AG04450 (cell line): Measurements from ENCODE around the gene VPS41. TPM values are rescaled to one million over a fixed set of nuclear protein-coding genes. Genes with fewer than 3 reads are reported as not detected.
A peak's percentile ranks its signal among the peaks of the same experiment; 100 is the strongest.

Experiments used
- CTCF ChIA-PET: fragments of 300-600, 350-600 bp; formaldehyde crosslinking; extraction: SDS; loops from one replicate; lab custom pipeline; 2022; ENCODE audit warnings: antibody characterized with exemption, inconsistent platforms; lab: Charles Lee
- POLR2A ChIA-PET: fragments of 350-600 bp; formaldehyde crosslinking; extraction: SDS; loops from one replicate; lab custom pipeline; 2021; ENCODE audit warnings: antibody characterized with exemption, inconsistent platforms; lab: Yijun Ruan, JAX
- DNase-seq: peaks from one replicate; pipeline ENCODE4 v3.0.0-alpha.2; 2011; ENCODE audit warnings: low read depth, low spot score
- H3K27ac ChIP-seq: one replicate; pipeline ENCODE4 v1.5.1; 2012; ENCODE audit warnings: low read depth, low read length, control low read depth
- H3K27me3 ChIP-seq: one replicate; pipeline ENCODE4 v1.6.0; 2012; ENCODE audit warnings: low read length; ENCODE audit not compliant: control insufficient read depth, insufficient read depth
- H3K4me3 ChIP-seq: 2 replicates; pipeline ENCODE4 v1.5.1; 2011; ENCODE audit warnings: mild to moderate bottlenecking, low read depth, low read length, control low read depth
- H3K9me3 ChIP-seq: 2 replicates; pipeline ENCODE4 v1.5.1; 2012; ENCODE audit warnings: low read length; ENCODE audit not compliant: control insufficient read depth, insufficient read depth
- polyA plus RNA-seq: library from polyadenylated mRNA; depleted of rRNA; stranded (reverse); fragments of >200 nt; gene quantifications from 2 replicates; pipeline ENCODE4 v1.2.3, GENCODE V29; 2011
- TF ChIP-seq, protein P1 (sequence below): IDR thresholded peaks from 2 replicates; pipeline ENCODE4 v1.5.1; 2011; ENCODE audit warnings: low read depth, low read length, control low read depth, inconsistent platforms

Gene VPS41
- polyA plus RNA-seq, 1 experiment = 67.1 TPM

DNA sequence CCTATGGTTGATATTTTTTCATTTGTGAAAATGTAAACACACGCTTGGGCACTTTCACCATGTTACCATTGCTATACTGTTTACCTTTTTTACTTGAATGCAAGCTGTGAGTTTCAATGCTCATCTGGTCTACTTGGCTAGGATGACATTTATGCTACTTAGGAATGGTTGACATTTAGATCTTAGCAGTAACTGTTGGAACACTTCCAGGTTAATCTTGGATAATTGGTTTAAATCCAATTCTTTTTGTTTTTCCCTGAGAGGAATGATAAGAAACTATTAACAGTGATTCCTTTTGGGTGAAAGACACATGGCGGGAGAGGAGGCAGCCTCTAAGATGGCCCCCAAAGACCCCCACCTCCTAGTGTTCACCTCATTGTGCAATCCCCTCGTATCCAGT is 226.4 kb downstream of the VPS41 start:
- Histone ChIP-seq H3K27ac (no peak overlapping the region), H3K4me3 (no peak overlapping the region), H3K27me3 (no peaks in the 10 kb centered on the region), H3K9me3 (peaks cover 5% of the 10 kb centered on the region; the same call in 1 of the 2 replicates)
- ChIA-PET CTCF (no interaction called here), POLR2A (no interaction called here)
- no peak for DNase-seq
- TF ChIP-seq, protein P1, sequence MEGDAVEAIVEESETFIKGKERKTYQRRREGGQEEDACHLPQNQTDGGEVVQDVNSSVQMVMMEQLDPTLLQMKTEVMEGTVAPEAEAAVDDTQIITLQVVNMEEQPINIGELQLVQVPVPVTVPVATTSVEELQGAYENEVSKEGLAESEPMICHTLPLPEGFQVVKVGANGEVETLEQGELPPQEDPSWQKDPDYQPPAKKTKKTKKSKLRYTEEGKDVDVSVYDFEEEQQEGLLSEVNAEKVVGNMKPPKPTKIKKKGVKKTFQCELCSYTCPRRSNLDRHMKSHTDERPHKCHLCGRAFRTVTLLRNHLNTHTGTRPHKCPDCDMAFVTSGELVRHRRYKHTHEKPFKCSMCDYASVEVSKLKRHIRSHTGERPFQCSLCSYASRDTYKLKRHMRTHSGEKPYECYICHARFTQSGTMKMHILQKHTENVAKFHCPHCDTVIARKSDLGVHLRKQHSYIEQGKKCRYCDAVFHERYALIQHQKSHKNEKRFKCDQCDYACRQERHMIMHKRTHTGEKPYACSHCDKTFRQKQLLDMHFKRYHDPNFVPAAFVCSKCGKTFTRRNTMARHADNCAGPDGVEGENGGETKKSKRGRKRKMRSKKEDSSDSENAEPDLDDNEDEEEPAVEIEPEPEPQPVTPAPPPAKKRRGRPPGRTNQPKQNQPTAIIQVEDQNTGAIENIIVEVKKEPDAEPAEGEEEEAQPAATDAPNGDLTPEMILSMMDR = no peak

GRCh38 chr7:38681882-38682281 is 227.1 kb downstream of the VPS41 start:
- DNase-seq = peak; percentile 32
- ChIA-PET CTCF (interaction anchor here (0.6 kb wide), 1 partner anchor 49 kb away, joined by 4 read pairs; no protein-coding TSS in a partner anchor), POLR2A (no interaction called here)
- H3K9me3 ChIP-seq = peaks cover 5% of the 10 kb centered on the region; the same call in 1 of the 2 replicates
- no peaks in the 10 kb centered on the region for H3K27me3 ChIP-seq
- no peak overlapping the region for H3K4me3 ChIP-seq
- H3K27ac ChIP-seq = peak overlapping the region; percentile 22
- TF ChIP-seq, protein P1 = no peak

DNA sequence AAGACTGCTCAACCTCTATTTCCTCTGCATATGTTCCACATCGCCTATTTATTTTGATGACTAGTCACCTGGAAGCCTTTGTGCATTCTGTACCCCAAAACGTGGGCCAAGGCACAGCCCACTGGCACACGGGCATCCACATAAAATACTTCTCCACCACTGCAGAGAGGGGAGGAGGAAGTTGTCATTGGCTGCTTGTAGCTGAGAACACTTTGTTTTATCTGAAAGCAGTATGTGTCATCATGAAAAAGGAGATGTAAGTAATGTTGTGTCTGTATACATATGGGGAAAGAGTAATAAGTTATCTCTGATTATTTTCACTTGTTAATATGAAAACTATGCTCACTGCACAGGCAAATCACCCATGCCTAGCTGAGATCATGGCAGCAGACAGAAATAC is 229.6 kb downstream of the VPS41 start:
- H3K4me3 ChIP-seq = no peak overlapping the region
- H3K27ac ChIP-seq = no peak overlapping the region
- ChIA-PET CTCF (interaction anchor here (0.7 to 1.6 kb wide), 2 partner anchors 227 to 308 kb away, joined by 3 read pairs; no protein-coding TSS in a partner anchor), POLR2A (interaction anchor here (0.6 kb wide), 1 partner anchor 405 kb away, joined by 3 read pairs; no protein-coding TSS in a partner anchor)
- TF ChIP-seq, protein P1 = no peak
- no peaks in the 10 kb centered on the region for H3K27me3 ChIP-seq
- DNase-seq = no peak
- no peaks in the 10 kb centered on the region; the same call in 1 of the 2 replicates for H3K9me3 ChIP-seq

DNA sequence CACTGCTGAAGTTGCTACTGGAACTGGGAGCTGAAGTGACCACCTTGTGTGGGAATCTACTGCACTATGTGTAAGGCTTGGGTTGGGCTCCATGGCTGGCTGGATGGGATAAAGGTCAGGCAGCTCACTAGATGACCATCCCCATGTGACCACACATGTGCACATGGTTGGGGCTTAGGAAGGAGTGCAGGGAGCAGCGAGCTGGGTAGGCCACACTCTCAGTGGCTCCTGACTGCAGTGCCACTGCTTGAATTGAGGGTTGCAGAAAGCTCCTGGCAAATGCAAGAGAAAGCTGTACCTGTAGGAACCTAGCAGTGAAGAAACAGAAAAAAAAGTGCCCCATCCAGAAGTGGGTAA is 230.3 kb downstream of the VPS41 start:
- DNase-seq = no peak
- Histone ChIP-seq H3K27ac (no peak overlapping the region), H3K9me3 (no peaks in the 10 kb centered on the region; the same call in 1 of the 2 replicates), H3K4me3 (no peak overlapping the region), H3K27me3 (no peaks in the 10 kb centered on the region)
- CTCF ChIA-PET = interaction anchor here (0.7 to 1.6 kb wide), 2 partner anchors 226 to 307 kb away, joined by 3 read pairs; no protein-coding TSS in a partner anchor
- TF ChIP-seq, protein P1 = no peak
- POLR2A ChIA-PET = no interaction called here

- TF ChIP-seq, protein P1 = no peak
- H3K9me3 ChIP-seq = no peaks in the 10 kb centered on the region; the same call in 1 of the 2 replicates
- POLR2A ChIA-PET = no interaction called here
- H3K4me3 ChIP-seq = no peak overlapping the region
- CTCF ChIA-PET = interaction anchor here (1.6 kb wide), 1 partner anchor 226 kb away, joined by 3 read pairs; no protein-coding TSS in a partner anchor
- H3K27me3 ChIP-seq = no peaks in the 10 kb centered on the region
- DNase-seq = no peak
- H3K27ac ChIP-seq = no peak overlapping the region
These were observed 230.9 kb downstream of the VPS41 start for GRCh38 chr7:38677981-38678697.
